GM21390 (cell line): ENCODE measurements around the gene ERC1.
"Not testable (repeated sequence)": the region's sequence is repeated elsewhere in the genome, so short reads cannot be mapped to it uniquely, and the experiment has no call there.

ENCODE experiments used
- ATAC-seq: cut with Tn5 transposase; IDR thresholded peaks from one replicate; pipeline ENCODE4 v1.9.1; 2021; ENCODE audit not compliant: unreplicated experiment

The ERC1 gene

GRCh38 chr12:1344245-1344644 is 353.2 kb downstream of the ERC1 start:
- no peak for ATAC-seq

GRCh38 chr12:1346126-1346525 is 355.1 kb downstream of the ERC1 start:
- ATAC-seq = no peak

GRCh38 chr12:1347294-1347693 is 356.3 kb downstream of the ERC1 start:
- ATAC-seq = no peak

- no peak for ATAC-seq
Observed at GRCh38 chr12:1348606-1349005, 357.6 kb downstream of the ERC1 start.

GRCh38 chr12:1350055-1350933 is 359.3 kb downstream of the ERC1 start:
- ATAC-seq = no peak

GRCh38 chr12:1350934-1351240 is 359.9 kb downstream of the ERC1 start:
- ATAC-seq = no peak

- no peak for ATAC-seq
Observed at GRCh38 chr12:1351926-1352325, 360.9 kb downstream of the ERC1 start.

GRCh38 chr12:1353451-1353850 is 362.4 kb downstream of the ERC1 start:
- ATAC-seq = no peak

- no peak for ATAC-seq
Observed at GRCh38 chr12:1355396-1355795, 364.4 kb downstream of the ERC1 start.

GRCh38 chr12:1355871-1356270 is 364.8 kb downstream of the ERC1 start:
- not testable (repeated sequence) for ATAC-seq

GRCh38 chr12:1356285-1356684 is 365.3 kb downstream of the ERC1 start:
- no peak for ATAC-seq

GRCh38 chr12:1357171-1357570 is 366.1 kb downstream of the ERC1 start:
- no peak for ATAC-seq

- ATAC-seq = no peak
Observed at GRCh38 chr12:1357711-1358110, 366.7 kb downstream of the ERC1 start.

- ATAC-seq = no peak
Observed at GRCh38 chr12:1360441-1361210, 369.6 kb downstream of the ERC1 start.

GRCh38 chr12:1362143-1362662 is 371.2 kb downstream of the ERC1 start:
- ATAC-seq = no peak

GRCh38 chr12:1365703-1366102 is 374.7 kb downstream of the ERC1 start:
- ATAC-seq = no peak

- ATAC-seq = no peak
Observed at GRCh38 chr12:1367331-1368291, 376.6 kb downstream of the ERC1 start.

GRCh38 chr12:1369460-1369859 is 378.4 kb downstream of the ERC1 start:
- ATAC-seq = no peak

GRCh38 chr12:1369938-1370500 is 379.0 kb downstream of the ERC1 start:
- ATAC-seq = no peak

GRCh38 chr12:1373901-1374735 is 383.1 kb downstream of the ERC1 start:
- ATAC-seq = no peak
